GM10248 (cell line): ENCODE data around the gene KLHL17.

ENCODE experiments used
- CTCF ChIA-PET: fragments of 300-600 bp; sonication (Branson Sonifier 250); formaldehyde crosslinking; extraction: SDS; loops from one replicate; lab custom pipeline; 2021; ENCODE audit warnings: antibody characterized with exemption; lab: Yijun Ruan, JAX
- POLR2A ChIA-PET: fragments of 350-650 bp; sonication (Branson Sonifier 250); formaldehyde crosslinking; extraction: SDS; loops from one replicate; lab custom pipeline; 2020; ENCODE audit warnings: antibody characterized with exemption; lab: Yijun Ruan, JAX
- DNase-seq: peaks from one replicate; pipeline ENCODE4 v3.0.0; 2012; ENCODE audit errors: extremely low spot score
- CTCF ChIP-seq: IDR thresholded peaks from 2 replicates; pipeline ENCODE4 v1.5.1; 2012; ENCODE audit warnings: mild to moderate bottlenecking, low read depth; ENCODE audit errors: extremely low read depth, missing control alignments, control extremely low read depth

The KLHL17 gene

GRCh38 chr1:927234-927633 is 33.1 kb upstream of the KLHL17 start:
- DNase-seq: no peak
- no peak for TF ChIP-seq CTCF
- ChIA-PET CTCF (no interaction called here), POLR2A (no interaction called here)

- CTCF ChIA-PET: no interaction called here
- TF ChIP-seq CTCF: no peak
- POLR2A ChIA-PET: no interaction called here
- no peak for DNase-seq
Observed at GRCh38 chr1:927748-928147, 32.6 kb upstream of the KLHL17 start.

GRCh38 chr1:928825-929661 is 31.3 kb upstream of the KLHL17 start:
- no peak for DNase-seq
- POLR2A ChIA-PET: no interaction called here
- TF ChIP-seq CTCF: no peak
- CTCF ChIA-PET: interaction anchor here (1.5 kb wide), 1 partner anchor 9 kb away, joined by 6 read pairs; no protein-coding TSS in a partner anchor

GRCh38 chr1:929712-930632 is 30.4 kb upstream of the KLHL17 start:
- DNase-seq: no peak
- ChIA-PET CTCF (interaction anchor here (1.2 to 1.6 kb wide), 3 partner anchors 8 to 25 kb away, joined by 4 to 10 read pairs (median 6); no protein-coding TSS in a partner anchor), POLR2A (no interaction called here)
- TF ChIP-seq CTCF: no peak

GRCh38 chr1:930633-931138 is 29.7 kb upstream of the KLHL17 start:
- DNase-seq: no peak
- ChIA-PET POLR2A (no interaction called here), CTCF (interaction anchor here (1.2 to 1.6 kb wide), 2 partner anchors 9 to 26 kb away, joined by 4 to 10 read pairs; no protein-coding TSS in a partner anchor)
- TF ChIP-seq CTCF: no peak
